HepG2 (cell line): Measurements from ENCODE around the gene SBNO1. TPM values are rescaled to one million over a fixed set of nuclear protein-coding genes. Genes with fewer than 3 reads are reported as not detected.

ENCODE experiments used
- ATF3 ChIP-seq: sonication (generic); formaldehyde crosslinking; IDR thresholded peaks from 2 replicates; pipeline ENCODE4 v1.4.0; 2020; ENCODE audit warnings: missing genetic modification reagents
- DMTF1 ChIP-seq: sonication (generic); formaldehyde crosslinking; IDR thresholded peaks from 2 replicates; pipeline ENCODE4 v1.4.0; 2020; ENCODE audit warnings: mild to moderate bottlenecking, missing genetic modification reagents
- HMGXB3 ChIP-seq: sonication (generic); formaldehyde crosslinking; IDR thresholded peaks from 2 replicates; pipeline ENCODE4 v1.4.0; 2020; ENCODE audit warnings: missing genetic modification reagents, borderline replicate concordance
- HMGXB4 ChIP-seq, 2 experiments: sonication (generic) in 1 of 2; formaldehyde crosslinking in 1 of 2; IDR thresholded peaks; 2 replicates each; pipeline versions ENCODE4 v1.4.0 to v1.6.1; 2018 to 2020; ENCODE audit warnings: missing genetic modification reagents in 2 of 2, borderline replicate concordance in 1 of 2, low read depth in 1 of 2, mild to moderate bottlenecking in 1 of 2, missing biosample characterization in 1 of 2
- SOX6 ChIP-seq, 2 experiments: fragments of 450-650 bp in 1 of 2; sonication (generic) in 1 of 2; formaldehyde crosslinking in 1 of 2; IDR thresholded peaks; 2 replicates each; pipeline versions ENCODE4 v1.4.0 to v1.6.1; 2017 to 2020; ENCODE audit warnings: antibody characterized with exemption in 1 of 2, mild to moderate bottlenecking in 1 of 2, missing genetic modification reagents in 1 of 2
- TAF1 ChIP-seq: sonication (generic); formaldehyde crosslinking; IDR thresholded peaks from 2 replicates; pipeline ENCODE4 v1.4.0; 2020; ENCODE audit warnings: missing genetic modification reagents
- TCF12 ChIP-seq, 2 experiments: fragments of 450-650 bp in 1 of 2; sonication (generic) in 1 of 2; formaldehyde crosslinking in 1 of 2; IDR thresholded peaks; 2 replicates each; pipeline versions ENCODE4 v1.6.1 to v1.8.0; 2017 to 2022; ENCODE audit warnings: antibody characterized with exemption in 1 of 2, mild to moderate bottlenecking in 1 of 2, missing genetic modification reagents in 1 of 2, moderate library complexity in 1 of 2
- ZFX ChIP-seq: sonication (generic); formaldehyde crosslinking; IDR thresholded peaks from 2 replicates; pipeline ENCODE4 v1.4.0; 2020; ENCODE audit warnings: mild to moderate bottlenecking, low read depth, missing genetic modification reagents, moderate library complexity
- ZMAT3 ChIP-seq: sonication (generic); formaldehyde crosslinking; conservative IDR thresholded peaks from 2 replicates; pipeline ENCODE4 v1.7.0; 2021; ENCODE audit warnings: missing genetic modification reagents
- ZNF430 ChIP-seq: sonication (generic); formaldehyde crosslinking; IDR thresholded peaks from 2 replicates; pipeline ENCODE4 v1.9.0; 2021; ENCODE audit warnings: mild to moderate bottlenecking, missing genetic modification reagents
- ZNF562 ChIP-seq: sonication (generic); formaldehyde crosslinking; IDR thresholded peaks from 2 replicates; pipeline ENCODE4 v1.8.0; 2022; ENCODE audit warnings: missing genetic modification reagents, borderline replicate concordance
- ZNF563 ChIP-seq: sonication (generic); formaldehyde crosslinking; IDR thresholded peaks from 2 replicates; pipeline ENCODE4 v1.8.0; 2022; ENCODE audit warnings: mild to moderate bottlenecking, moderate library complexity, missing genetic modification reagents
- ZNF709 ChIP-seq: sonication (generic); formaldehyde crosslinking; IDR thresholded peaks from 2 replicates; pipeline ENCODE4 v1.5.0; 2020; ENCODE audit warnings: mild to moderate bottlenecking, missing genetic modification reagents
- polyA plus RNA-seq, 8 experiments: library from polyadenylated mRNA; depleted of rRNA in 3 of 8; stranded (reverse) in 7 of 8; unstranded in 1 of 8; fragments of >200 nt; fragmentation: Illumina TruSeq in 4 of 8; extraction: Trizol in 4 of 8; gene quantifications; 2 replicates each; pipeline versions ENCODE4 v1.2.1 to v1.2.3, GENCODE V29; 2011 to 2016; ENCODE audit warnings: low read depth in 4 of 8, missing spikeins in 1 of 8, mixed read lengths in 1 of 8; ENCODE audit not compliant: insufficient read depth in 1 of 8
- total RNA-seq, 5 experiments: library from RNA; depleted of rRNA; stranded (reverse); fragments of >200 nt; fragmentation: Illumina TruSeq; extraction: Trizol; gene quantifications; 2 replicates each; pipeline ENCODE4 v1.2.3, GENCODE V29; 2016; ENCODE audit warnings: low read depth in 1 of 5

Gene SBNO1
- total and polyA plus RNA-seq, 2 of the 13 experiments (the other 11 are each of a cell fraction or from before 2014, with no cell fraction given): 10.9 to 40.2 TPM

- no peak for TF ChIP-seq HMGXB3 (CRISPR knock-in tag)
- TF ChIP-seq ZNF430 (CRISPR knock-in tag): peak; percentile 46; the same call in 1 of the 2 replicates
- no peak for TF ChIP-seq DMTF1 (CRISPR knock-in tag)
- no peak for TF ChIP-seq TCF12 (IDR thresholded peaks at IDR 0.05)
- TF ChIP-seq TCF12 (CRISPR knock-in tag; IDR thresholded peaks at IDR 0.05): 0 out of 2 replicates have a peak, but pooled peaks have one; percentile 36
- TF ChIP-seq ZFX (CRISPR knock-in tag): peak; percentile 72
- peak; percentile 63; the same call in 1 of the 2 replicates for TF ChIP-seq TAF1 (CRISPR knock-in tag)
- TF ChIP-seq ZNF562 (CRISPR knock-in tag): no peak
- TF ChIP-seq ZNF709 (CRISPR knock-in tag): 0 out of 2 replicates have a peak, but pooled peaks have one; percentile 21
- TF ChIP-seq ZMAT3: 0 out of 2 replicates have a peak, but pooled peaks have one; percentile 22
- TF ChIP-seq ZNF563 (CRISPR knock-in tag): no peak
- 0 out of 2 replicates have a peak, but pooled peaks have one; percentile 27 for TF ChIP-seq ATF3 (CRISPR knock-in tag)
- peak in 1 of 2 experiments; percentile 57; a peak in 1 of 4 replicates for TF ChIP-seq HMGXB4 (CRISPR knock-in tag; IDR thresholded peaks at IDR 0.05; ENCODE audit: borderline replicate concordance in 1 of 2, low read depth in 1 of 2)
- no peak for TF ChIP-seq SOX6 (IDR thresholded peaks at IDR 0.05)
- peak; percentile 45; the same call in 1 of the 2 replicates for TF ChIP-seq SOX6 (CRISPR knock-in tag; IDR thresholded peaks at IDR 0.05)
These were observed 25.1 kb upstream of the SBNO1 start (continued) for GRCh38 chr12:123389560-123390351.
